Right atrium auricular region (tissue), 2 donors: ENCODE data around the gene B4GALT3. TPM values are rescaled to one million over a fixed set of nuclear protein-coding genes. Genes with fewer than 3 reads are reported as not detected.

Experiments used
- DNase-seq: peaks from one replicate; pipeline ENCODE4 v3.0.0-alpha.2; 2019; ENCODE audit warnings: low spot score
- H3K27ac ChIP-seq, 2 donors: fragments of 200-600 bp; sonication (generic); 1 replicate in 1 of 2; 2 replicates in 1 of 2; pipeline ENCODE4 v1.5.1; 2016 to 2019
- H3K27me3 ChIP-seq, 2 donors: fragments of 200-600 bp; sonication (generic); one replicate each; pipeline versions ENCODE4 v1.5.1 to v1.6.0; 2017 to 2019
- H3K36me3 ChIP-seq: fragments of 200-600 bp; sonication (generic); one replicate; pipeline ENCODE4 v1.5.1; 2016
- H3K4me1 ChIP-seq, 2 donors: fragments of 200-600 bp; sonication (generic); one replicate each; pipeline versions ENCODE4 v1.5.1 to v1.6.0; 2017 to 2019
- H3K4me3 ChIP-seq, 2 donors: fragments of 200-600 bp; sonication (generic); 1 replicate in 1 of 2; 2 replicates in 1 of 2; pipeline ENCODE4 v1.5.1; 2017 to 2019; ENCODE audit warnings: mild to moderate bottlenecking in 1 of 2, moderate library complexity in 1 of 2
- H3K9me3 ChIP-seq, 2 donors: fragments of 200-600 bp; sonication (generic); one replicate each; pipeline ENCODE4 v1.5.1; 2019
- total RNA-seq, 2 donors: library from RNA; depleted of rRNA; stranded (reverse); fragments of >200 nt; gene quantifications; one replicate each; pipeline ENCODE4 v1.1.0, GENCODE V29; 2016
- TF ChIP-seq, protein P1 (sequence below), 2 donors: fragments of 200-600 bp; sonication (generic); IDR thresholded peaks; one replicate each; pipeline ENCODE4 v1.5.1; 2019; ENCODE audit warnings: antibody characterized with exemption in 2 of 2

B4GALT3 gene
- total RNA-seq, 2 donors from 2014 or later = 24.3 to 32.7 TPM

DNA sequence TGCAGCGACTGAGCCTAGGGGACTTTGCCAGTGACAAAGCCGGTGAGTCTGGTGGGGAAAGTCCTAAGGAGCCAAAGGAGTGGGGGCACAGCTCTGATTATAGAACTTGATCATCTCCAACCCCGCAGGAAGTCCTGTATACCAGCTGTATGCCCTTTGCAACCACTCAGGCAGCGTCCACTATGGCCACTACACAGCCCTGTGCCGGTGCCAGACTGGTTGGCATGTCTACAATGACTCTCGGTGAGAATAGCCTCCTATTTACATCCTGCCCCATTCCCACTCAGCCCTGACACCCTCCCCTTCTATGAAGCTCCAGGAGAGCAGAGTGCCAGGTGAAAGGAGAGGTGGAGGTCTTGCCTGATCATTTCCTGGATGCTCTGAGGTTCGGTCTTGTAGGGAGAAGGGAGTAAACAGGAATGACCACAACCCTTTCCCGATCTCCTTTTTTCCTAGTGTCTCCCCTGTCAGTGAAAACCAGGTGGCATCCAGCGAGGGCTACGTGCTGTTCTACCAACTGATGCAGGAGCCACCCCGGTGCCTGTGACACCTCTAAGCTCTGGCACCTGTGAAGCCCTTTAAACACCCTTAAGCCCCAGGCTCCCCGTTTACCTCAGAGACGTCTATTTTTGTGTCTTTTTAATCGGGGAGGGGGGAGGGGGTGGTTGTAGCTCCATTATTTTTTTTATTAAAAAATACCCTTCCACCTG lies 12.3 kb downstream of the B4GALT3 start:
- Histone ChIP-seq H3K27me3 (no peaks in the 10 kb centered on the region), H3K4me3 (peak overlapping the region; percentile 75 to 90), H3K27ac (peak overlapping the region; percentile 84 to 89), H3K9me3 (no peaks in the 10 kb centered on the region), H3K4me1 (peaks cover 0 to 38% of the 10 kb centered on the region in 2 donors), H3K36me3 (peaks cover 21% of the 10 kb centered on the region)
- TF ChIP-seq, protein P1, sequence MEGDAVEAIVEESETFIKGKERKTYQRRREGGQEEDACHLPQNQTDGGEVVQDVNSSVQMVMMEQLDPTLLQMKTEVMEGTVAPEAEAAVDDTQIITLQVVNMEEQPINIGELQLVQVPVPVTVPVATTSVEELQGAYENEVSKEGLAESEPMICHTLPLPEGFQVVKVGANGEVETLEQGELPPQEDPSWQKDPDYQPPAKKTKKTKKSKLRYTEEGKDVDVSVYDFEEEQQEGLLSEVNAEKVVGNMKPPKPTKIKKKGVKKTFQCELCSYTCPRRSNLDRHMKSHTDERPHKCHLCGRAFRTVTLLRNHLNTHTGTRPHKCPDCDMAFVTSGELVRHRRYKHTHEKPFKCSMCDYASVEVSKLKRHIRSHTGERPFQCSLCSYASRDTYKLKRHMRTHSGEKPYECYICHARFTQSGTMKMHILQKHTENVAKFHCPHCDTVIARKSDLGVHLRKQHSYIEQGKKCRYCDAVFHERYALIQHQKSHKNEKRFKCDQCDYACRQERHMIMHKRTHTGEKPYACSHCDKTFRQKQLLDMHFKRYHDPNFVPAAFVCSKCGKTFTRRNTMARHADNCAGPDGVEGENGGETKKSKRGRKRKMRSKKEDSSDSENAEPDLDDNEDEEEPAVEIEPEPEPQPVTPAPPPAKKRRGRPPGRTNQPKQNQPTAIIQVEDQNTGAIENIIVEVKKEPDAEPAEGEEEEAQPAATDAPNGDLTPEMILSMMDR (IDR thresholded peaks at IDR 0.05) = no peak
- no peak for DNase-seq

DNA sequence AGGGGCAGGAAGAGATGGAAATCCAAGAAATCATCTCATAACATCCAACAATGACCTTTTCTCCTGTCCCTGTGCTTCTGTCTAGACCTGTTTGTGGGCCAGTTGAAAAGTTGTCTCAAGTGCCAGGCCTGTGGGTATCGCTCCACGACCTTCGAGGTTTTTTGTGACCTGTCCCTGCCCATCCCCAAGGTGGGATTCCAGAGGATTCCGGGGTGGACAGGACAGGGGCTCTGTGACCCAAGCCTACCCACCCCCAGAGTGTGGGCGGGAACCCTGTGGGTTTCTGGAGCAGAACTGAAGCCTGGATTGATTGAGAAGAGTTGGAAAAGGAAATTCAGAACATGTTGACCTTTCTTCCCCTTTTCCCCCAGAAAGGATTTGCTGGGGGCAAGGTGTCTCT lies 13.5 kb downstream of the B4GALT3 start:
- no peak overlapping the region for H3K4me3 ChIP-seq
- H3K36me3 ChIP-seq = peaks cover 17% of the 10 kb centered on the region
- no peak overlapping the region for H3K27ac ChIP-seq
- DNase-seq = no peak
- peaks cover 0 to 46% of the 10 kb centered on the region in 2 donors for H3K4me1 ChIP-seq
- no peaks in the 10 kb centered on the region for H3K9me3 ChIP-seq
- no peaks in the 10 kb centered on the region for H3K27me3 ChIP-seq
- TF ChIP-seq, protein P1 (IDR thresholded peaks at IDR 0.05) = no peak

DNA sequence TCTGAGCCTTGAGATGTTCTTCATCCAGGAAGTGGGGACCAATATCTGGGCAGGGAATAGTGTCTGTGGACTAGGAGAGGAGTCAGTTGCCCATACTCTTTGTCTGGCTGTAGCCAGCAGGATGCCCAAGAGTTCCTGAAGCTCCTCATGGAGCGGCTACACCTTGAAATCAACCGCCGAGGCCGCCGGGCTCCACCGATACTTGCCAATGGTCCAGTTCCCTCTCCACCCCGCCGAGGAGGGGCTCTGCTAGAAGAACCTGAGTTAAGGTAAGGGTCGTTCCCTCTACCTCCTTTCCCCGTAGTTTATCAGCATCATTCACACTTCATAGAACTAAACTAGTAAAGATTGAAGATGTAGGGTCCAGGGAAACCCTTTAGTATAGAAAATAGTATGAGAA lies 14.5 kb downstream of the B4GALT3 start:
- Histone ChIP-seq H3K27ac (no peak overlapping the region), H3K4me3 (no peak overlapping the region), H3K9me3 (no peaks in the 10 kb centered on the region), H3K27me3 (no peaks in the 10 kb centered on the region), H3K36me3 (peaks cover 19% of the 10 kb centered on the region), H3K4me1 (peaks cover 0 to 50% of the 10 kb centered on the region in 2 donors)
- TF ChIP-seq, protein P1 (IDR thresholded peaks at IDR 0.05) = no peak
- DNase-seq = no peak

DNA sequence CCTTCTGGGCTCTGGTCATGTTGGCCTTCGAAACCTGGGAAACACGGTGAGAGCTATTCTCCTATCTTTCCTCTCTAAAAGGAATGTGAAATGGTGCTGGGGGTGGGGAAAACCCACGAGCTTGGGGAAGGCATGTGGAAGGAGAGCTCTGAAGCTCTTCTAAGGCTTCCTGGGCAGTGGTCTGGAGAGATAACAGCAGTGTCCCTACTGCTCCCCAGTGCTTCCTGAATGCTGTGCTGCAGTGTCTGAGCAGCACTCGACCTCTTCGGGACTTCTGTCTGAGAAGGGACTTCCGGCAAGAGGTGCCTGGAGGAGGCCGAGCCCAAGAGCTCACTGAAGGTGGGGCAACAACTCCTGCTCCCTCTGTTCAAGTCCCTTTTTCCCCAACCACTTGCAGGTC lies 15.3 kb downstream of the B4GALT3 start:
- Histone ChIP-seq H3K4me1 (peaks cover 0 to 47% of the 10 kb centered on the region in 2 donors), H3K9me3 (no peaks in the 10 kb centered on the region), H3K27me3 (no peaks in the 10 kb centered on the region), H3K4me3 (no peak overlapping the region), H3K27ac (no peak overlapping the region), H3K36me3 (peaks cover 27% of the 10 kb centered on the region)
- TF ChIP-seq, protein P1 (IDR thresholded peaks at IDR 0.05) = no peak
- no peak for DNase-seq

DNA sequence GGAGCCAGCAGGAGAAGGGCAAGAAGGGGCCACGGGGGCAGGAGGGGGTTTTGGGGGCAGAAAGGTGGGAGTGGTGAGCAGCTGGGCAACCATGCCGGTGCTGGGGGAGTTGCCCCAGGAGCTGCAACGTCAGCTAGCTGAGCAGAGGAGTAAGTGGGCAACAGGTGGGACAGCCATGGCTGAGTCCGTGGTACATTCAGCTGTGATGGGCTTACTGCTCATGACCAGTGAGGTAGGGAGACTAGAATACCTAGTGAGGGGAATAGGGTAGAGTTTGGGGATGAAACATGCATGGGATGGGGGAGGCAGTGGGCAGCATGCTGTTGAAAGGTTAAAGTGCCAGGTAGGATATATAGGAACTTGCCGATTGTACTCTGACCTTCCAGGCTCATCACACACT lies 15.7 kb downstream of the B4GALT3 start:
- Histone ChIP-seq H3K27me3 (no peaks in the 10 kb centered on the region), H3K36me3 (peaks cover 29% of the 10 kb centered on the region), H3K27ac (no peak overlapping the region), H3K9me3 (no peaks in the 10 kb centered on the region), H3K4me3 (no peak overlapping the region), H3K4me1 (peaks cover 0 to 43% of the 10 kb centered on the region in 2 donors)
- DNase-seq = no peak
- TF ChIP-seq, protein P1 (IDR thresholded peaks at IDR 0.05) = no peak
